Adipocyte (in vitro differentiated cells): ENCODE results near the gene LAMA1.

Experiments
- DNase-seq: peaks from one replicate; pipeline ENCODE4 v3.0.0-alpha.2; 2015; ENCODE audit warnings: low read depth
- H3K27me3 ChIP-seq: replicated peaks from 2 replicates; pipeline ENCODE4 v1.7.0; 2013; ENCODE audit warnings: mild to moderate bottlenecking, low read length, moderate library complexity; ENCODE audit not compliant: control insufficient read depth, insufficient read depth
- H3K36me3 ChIP-seq: 2 replicates; pipeline ENCODE4 v1.7.0; 2013; ENCODE audit warnings: low read length, mild to moderate bottlenecking, moderate library complexity; ENCODE audit not compliant: control insufficient read depth, insufficient read depth, severe bottlenecking
- H3K4me1 ChIP-seq: 2 replicates; pipeline ENCODE4 v1.7.0; 2013; ENCODE audit warnings: mild to moderate bottlenecking, low read length, moderate library complexity; ENCODE audit not compliant: control insufficient read depth, insufficient read depth
- H3K4me3 ChIP-seq: 2 replicates; pipeline ENCODE4 v1.7.0; 2013; ENCODE audit warnings: mild to moderate bottlenecking, low read length, moderate library complexity
- H3K9ac ChIP-seq: 2 replicates; pipeline ENCODE4 v1.7.0; 2013; ENCODE audit warnings: mild to moderate bottlenecking, low read length, moderate library complexity
- H3K9me3 ChIP-seq: 2 replicates; pipeline ENCODE4 v1.7.0; 2013; ENCODE audit warnings: mild to moderate bottlenecking, low read length, moderate library complexity; ENCODE audit not compliant: control insufficient read depth

The LAMA1 gene

GRCh38 chr18:6923220-6923619 lies 194.4 kb downstream of the LAMA1 start:
- Histone ChIP-seq H3K9ac (no peak overlapping the region), H3K9me3 (peaks cover 2% of the 10 kb centered on the region), H3K27me3 (no peaks in the 10 kb centered on the region), H3K4me1 (no peaks in the 10 kb centered on the region), H3K36me3 (no peaks in the 10 kb centered on the region), H3K4me3 (no peak overlapping the region)
- DNase-seq: no peak

GRCh38 chr18:6921571-6921970 lies 196.0 kb downstream of the LAMA1 start:
- no peak overlapping the region for H3K4me3 ChIP-seq
- H3K9ac ChIP-seq: no peak overlapping the region
- no peak for DNase-seq
- H3K27me3 ChIP-seq: no peaks in the 10 kb centered on the region
- H3K36me3 ChIP-seq: no peaks in the 10 kb centered on the region
- peaks cover 5% of the 10 kb centered on the region for H3K9me3 ChIP-seq
- no peaks in the 10 kb centered on the region for H3K4me1 ChIP-seq

GRCh38 chr18:6920099-6920955 lies 197.3 kb downstream of the LAMA1 start:
- H3K9ac ChIP-seq: no peak overlapping the region
- no peaks in the 10 kb centered on the region for H3K36me3 ChIP-seq
- no peak overlapping the region for H3K4me3 ChIP-seq
- H3K4me1 ChIP-seq: no peaks in the 10 kb centered on the region
- H3K27me3 ChIP-seq: no peaks in the 10 kb centered on the region
- peak; percentile 81 for DNase-seq
- H3K9me3 ChIP-seq: peaks cover 5% of the 10 kb centered on the region

GRCh38 chr18:6917072-6917471 lies 200.5 kb downstream of the LAMA1 start:
- H3K4me3 ChIP-seq: no peak overlapping the region
- no peaks in the 10 kb centered on the region for H3K36me3 ChIP-seq
- peaks cover 3% of the 10 kb centered on the region for H3K9me3 ChIP-seq
- no peaks in the 10 kb centered on the region for H3K27me3 ChIP-seq
- H3K9ac ChIP-seq: no peak overlapping the region
- DNase-seq: no peak
- no peaks in the 10 kb centered on the region for H3K4me1 ChIP-seq

- Histone ChIP-seq H3K4me1 (no peaks in the 10 kb centered on the region), H3K27me3 (no peaks in the 10 kb centered on the region), H3K36me3 (peaks cover 30% of the 10 kb centered on the region), H3K4me3 (no peak overlapping the region), H3K9ac (no peak overlapping the region), H3K9me3 (peaks cover 10% of the 10 kb centered on the region)
- DNase-seq: no peak
Measured at GRCh38 chr18:6901286-6901926, 216.2 kb downstream of the LAMA1 start.

GRCh38 chr18:6891788-6892187 lies 225.8 kb downstream of the LAMA1 start:
- H3K9ac ChIP-seq: no peak overlapping the region
- peaks cover 37% of the 10 kb centered on the region for H3K36me3 ChIP-seq
- H3K4me3 ChIP-seq: no peak overlapping the region
- H3K9me3 ChIP-seq: no peaks in the 10 kb centered on the region
- no peaks in the 10 kb centered on the region for H3K27me3 ChIP-seq
- no peaks in the 10 kb centered on the region for H3K4me1 ChIP-seq
- DNase-seq: no peak
